DMS153 (cell line): Measurements from ENCODE around the gene PGM5.

Experiments used
- DNase-seq: peaks from one replicate; lab custom pipeline; 2025; lab: John Stamatoyannopoulos, UW

The PGM5 gene

GRCh38 chr9:68538200-68538599 is 181.8 kb downstream of the PGM5 start:
- no peak for DNase-seq

GRCh38 chr9:68540712-68541535 is 184.5 kb downstream of the PGM5 start, which contains the start of gene TMEM252:
Gene TMEM252 (minus strand): TSS chr9:68540883. CDS start chr9:68540814, 69 bp downstream.
- no peak for DNase-seq

GRCh38 chr9:68541568-68541967 is 185.2 kb downstream of the PGM5 start:
- DNase-seq, result no peak

GRCh38 chr9:68545033-68545705 is 188.8 kb downstream of the PGM5 start:
- no peak for DNase-seq

GRCh38 chr9:68546596-68547390 is 190.4 kb downstream of the PGM5 start:
- no peak for DNase-seq

- no peak for DNase-seq
Measured at GRCh38 chr9:68547417-68547816, 191.0 kb downstream of the PGM5 start.

- DNase-seq, result no peak
Measured at GRCh38 chr9:68548241-68548640, 191.8 kb downstream of the PGM5 start.

- DNase-seq, result no peak
Measured at GRCh38 chr9:68551191-68551590, 194.8 kb downstream of the PGM5 start.

- DNase-seq, result no peak
Measured at GRCh38 chr9:68552700-68553476, 196.5 kb downstream of the PGM5 start.

GRCh38 chr9:68555437-68556150 is 199.2 kb downstream of the PGM5 start:
- DNase-seq, result no peak

- DNase-seq, result no peak
Measured at GRCh38 chr9:68558545-68558944, 202.1 kb downstream of the PGM5 start.

GRCh38 chr9:68560071-68560844 is 203.8 kb downstream of the PGM5 start:
- no peak for DNase-seq

- no peak for DNase-seq
Measured at GRCh38 chr9:68562461-68562860, 206.1 kb downstream of the PGM5 start.

GRCh38 chr9:68567565-68567964 is 211.2 kb downstream of the PGM5 start:
- DNase-seq, result no peak

- DNase-seq, result no peak
Measured at GRCh38 chr9:68574150-68574549, 217.7 kb downstream of the PGM5 start.

GRCh38 chr9:68575817-68576216 is 219.4 kb downstream of the PGM5 start:
- DNase-seq, result no peak

GRCh38 chr9:68577774-68578591 is 221.6 kb downstream of the PGM5 start:
- DNase-seq, result no peak
